Gastrocnemius medialis (tissue), 4 donors: ENCODE data around the gene CCP110.
A peak's percentile ranks its signal among the peaks of the same experiment; 100 is the strongest.

ENCODE experiments used
- POLR2A ChIP-seq, 2 donors: fragments of 450-650 bp; IDR thresholded peaks; one replicate each; pipeline ENCODE4 v1.6.1; 2017; ENCODE audit warnings: antibody characterized with exemption in 2 of 2, mild to moderate bottlenecking in 2 of 2, moderate library complexity in 2 of 2
- TF ChIP-seq, protein P1 (sequence below), 5 experiments: fragments of 450-650 bp in 3 of 5; fragments of 200-600 bp in 2 of 5; sonication (generic) in 2 of 5; IDR thresholded peaks in 4 of 5; conservative IDR thresholded peaks in 1 of 5; 1 replicate in 4 of 5; 2 replicates in 1 of 5; pipeline ENCODE4 v1.5.1; 2016 to 2019; ENCODE audit warnings: antibody characterized with exemption in 5 of 5, mild to moderate bottlenecking in 3 of 5, moderate library complexity in 3 of 5

DNA sequence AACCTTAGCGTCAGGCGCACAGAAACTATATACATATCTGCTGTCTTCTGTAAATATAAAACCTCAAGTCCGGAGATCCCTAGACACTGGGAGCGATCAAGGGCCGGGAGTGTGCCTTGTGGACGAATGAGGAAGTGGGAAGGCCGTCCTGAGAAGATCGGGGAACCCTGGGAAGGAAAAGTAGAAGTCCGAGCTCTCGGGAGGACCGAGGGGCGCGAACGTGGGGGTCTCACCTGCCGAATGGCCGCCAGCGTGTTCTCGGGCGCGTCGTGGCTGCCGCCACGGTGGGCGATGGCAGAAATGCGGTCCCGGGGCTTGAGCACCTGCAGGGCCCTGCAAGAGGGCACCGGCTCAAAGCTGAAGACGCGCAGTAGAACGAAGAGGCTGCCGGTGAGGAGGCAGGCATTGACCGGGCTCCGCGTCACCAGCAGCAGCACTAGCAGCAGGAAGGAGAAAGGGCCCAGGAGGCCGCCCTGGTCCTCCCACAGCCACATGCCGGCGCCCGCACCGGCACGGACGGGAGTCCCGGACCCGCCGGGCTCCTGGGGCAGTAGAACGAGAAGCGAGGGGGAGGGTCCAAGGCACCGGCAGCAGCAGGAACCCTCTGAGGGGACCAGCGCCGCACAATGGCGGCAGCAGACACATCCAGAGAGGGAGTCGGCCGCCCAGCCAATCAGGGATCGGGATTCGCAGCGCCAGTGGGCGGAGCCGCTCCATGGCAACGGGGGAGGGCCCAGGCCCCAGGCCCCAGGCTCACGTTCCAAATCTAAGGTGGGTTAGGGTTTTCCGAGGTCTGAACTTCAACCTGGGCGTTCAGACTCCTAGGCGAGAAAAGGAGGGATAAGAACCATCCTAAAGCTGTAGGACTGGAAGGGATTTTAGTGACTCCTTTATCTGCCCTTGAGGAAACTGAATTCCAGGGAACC, 2.0 kb upstream of the CCP110 start, which contains the start of gene GDE1:
- TF ChIP-seq POLR2A (IDR thresholded peaks at IDR 0.05): peak; percentile 85 to 92
- TF ChIP-seq, protein P1, sequence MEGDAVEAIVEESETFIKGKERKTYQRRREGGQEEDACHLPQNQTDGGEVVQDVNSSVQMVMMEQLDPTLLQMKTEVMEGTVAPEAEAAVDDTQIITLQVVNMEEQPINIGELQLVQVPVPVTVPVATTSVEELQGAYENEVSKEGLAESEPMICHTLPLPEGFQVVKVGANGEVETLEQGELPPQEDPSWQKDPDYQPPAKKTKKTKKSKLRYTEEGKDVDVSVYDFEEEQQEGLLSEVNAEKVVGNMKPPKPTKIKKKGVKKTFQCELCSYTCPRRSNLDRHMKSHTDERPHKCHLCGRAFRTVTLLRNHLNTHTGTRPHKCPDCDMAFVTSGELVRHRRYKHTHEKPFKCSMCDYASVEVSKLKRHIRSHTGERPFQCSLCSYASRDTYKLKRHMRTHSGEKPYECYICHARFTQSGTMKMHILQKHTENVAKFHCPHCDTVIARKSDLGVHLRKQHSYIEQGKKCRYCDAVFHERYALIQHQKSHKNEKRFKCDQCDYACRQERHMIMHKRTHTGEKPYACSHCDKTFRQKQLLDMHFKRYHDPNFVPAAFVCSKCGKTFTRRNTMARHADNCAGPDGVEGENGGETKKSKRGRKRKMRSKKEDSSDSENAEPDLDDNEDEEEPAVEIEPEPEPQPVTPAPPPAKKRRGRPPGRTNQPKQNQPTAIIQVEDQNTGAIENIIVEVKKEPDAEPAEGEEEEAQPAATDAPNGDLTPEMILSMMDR (IDR thresholded peaks at IDR 0.05 in 4 of 5, conservative IDR thresholded peaks at IDR 0.05 in 1 of 5): peak in 2 of 5 experiments; percentile 30 to 38
